ENCODE results near the gene CCNG2.

CCNG2 gene

GRCh38 chr4:77147079-77147782 is 9.8 kb upstream of the CCNG2 start:
- DNase-seq = no peak

- no peak for DNase-seq
These were observed 8.9 kb upstream of the CCNG2 start for GRCh38 chr4:77148078-77148477.

- DNase-seq = no peak
These were observed 7.2 kb upstream of the CCNG2 start for GRCh38 chr4:77149789-77150188.

GRCh38 chr4:77151241-77151640 is 5.8 kb upstream of the CCNG2 start:
- peak; percentile 15 for DNase-seq

GRCh38 chr4:77152421-77152820 is 4.6 kb upstream of the CCNG2 start:
- DNase-seq = no peak

- DNase-seq = no peak
These were observed 4.0 kb upstream of the CCNG2 start for GRCh38 chr4:77153006-77153405.

- peak; percentile 4 for DNase-seq
These were observed 2.9 kb upstream of the CCNG2 start for GRCh38 chr4:77154065-77154464.

GRCh38 chr4:77154761-77155499 is 2.1 kb upstream of the CCNG2 start:
- DNase-seq = no peak

- DNase-seq = no peak
These were observed 1.2 kb upstream of the CCNG2 start for GRCh38 chr4:77155631-77156452.

- peak; percentile 94 for DNase-seq
These were observed 485 bp upstream of the CCNG2 start for GRCh38 chr4:77156533-77156911.

GRCh38 chr4:77157859-77158486 is 966 bp downstream of the CCNG2 start:
- DNase-seq = peak; percentile 79

- DNase-seq = peak; percentile 15
These were observed 1.5 kb downstream of the CCNG2 start for GRCh38 chr4:77158487-77158861.

- no peak for DNase-seq
These were observed 2.8 kb downstream of the CCNG2 start for GRCh38 chr4:77159806-77160205.

- DNase-seq = no peak
These were observed 6.6 kb downstream of the CCNG2 start for GRCh38 chr4:77163641-77164040.

- no peak for DNase-seq
These were observed 10.2 kb downstream of the CCNG2 start for GRCh38 chr4:77167173-77167572.

- DNase-seq = no peak
These were observed 10.9 kb downstream of the CCNG2 start for GRCh38 chr4:77167866-77168265.

GRCh38 chr4:77169481-77169880 is 12.5 kb downstream of the CCNG2 start:
- no peak for DNase-seq

- DNase-seq = no peak
These were observed 13.9 kb downstream of the CCNG2 start for GRCh38 chr4:77170926-77171325.

GRCh38 chr4:77172336-77172735 is 15.3 kb downstream of the CCNG2 start:
- no peak for DNase-seq

GRCh38 chr4:77174426-77174825 is 17.4 kb downstream of the CCNG2 start:
- no peak for DNase-seq

GRCh38 chr4:77175201-77175611 is 18.2 kb downstream of the CCNG2 start:
- no peak for DNase-seq

- DNase-seq = no peak
These were observed 19.6 kb downstream of the CCNG2 start for GRCh38 chr4:77176640-77177039.

- DNase-seq = no peak
These were observed 20.2 kb downstream of the CCNG2 start for GRCh38 chr4:77177199-77177598.

Measured in activated CD4-positive, alpha-beta T cell treated with anti-CD3 and anti-CD28 coated beads for 48 hours (primary cell).